Left ventricle myocardium inferior (tissue), 1 donor: ENCODE data around the gene CYP4F22. TPM values are rescaled to one million over a fixed set of nuclear protein-coding genes. Genes with fewer than 3 reads are reported as not detected.
A peak's percentile ranks its signal among the peaks of the same experiment; 100 is the strongest.

Experiments used
- DNase-seq: peaks from one replicate; pipeline ENCODE4 v3.0.0-alpha.2; 2020
- H3K27ac ChIP-seq: fragments of 200-600 bp; replicated peaks from 2 replicates; pipeline ENCODE4 v1.8.0; 2021
- H3K27me3 ChIP-seq: fragments of 200-600 bp; 2 replicates; pipeline ENCODE4 v1.8.0; 2021; ENCODE audit warnings: low read depth
- H3K36me3 ChIP-seq: fragments of 200-600 bp; 2 replicates; pipeline ENCODE4 v1.8.0; 2021
- H3K4me1 ChIP-seq: fragments of 200-600 bp; 2 replicates; pipeline ENCODE4 v1.8.0; 2021
- H3K4me3 ChIP-seq: fragments of 200-600 bp; 2 replicates; pipeline ENCODE4 v1.8.0; 2021; ENCODE audit warnings: mild to moderate bottlenecking, moderate library complexity
- H3K9me3 ChIP-seq: fragments of 200-600 bp; replicated peaks from 2 replicates; pipeline ENCODE4 v1.8.0; 2021
- intact Hi-C: fragments of 100-400 bp; cut with micrococcal nuclease; formaldehyde crosslinking; loops from one replicate; pipeline ENCODE4 v1.11.0; 2022
- total RNA-seq: library from RNA; stranded (reverse); fragmentation: NEBNext Ultra II Directional; extraction: Animal tissue kit (Norgen Biotek cat#: 25700); gene quantifications from one replicate; pipeline ENCODE4 v1.2.1, GENCODE V29; 2021
- TF ChIP-seq, protein P1 (sequence below): fragments of 200-600 bp; IDR thresholded peaks from 2 replicates; pipeline ENCODE4 v1.8.0; 2021; ENCODE audit warnings: antibody characterized with exemption, mild to moderate bottlenecking, borderline replicate concordance
- donor health status: DM: no; HTN: yes; CAD: no; lungs with severe emphysema.

Gene CYP4F22
- total RNA-seq, 1 donor from 2014 or later: not detected

DNA sequence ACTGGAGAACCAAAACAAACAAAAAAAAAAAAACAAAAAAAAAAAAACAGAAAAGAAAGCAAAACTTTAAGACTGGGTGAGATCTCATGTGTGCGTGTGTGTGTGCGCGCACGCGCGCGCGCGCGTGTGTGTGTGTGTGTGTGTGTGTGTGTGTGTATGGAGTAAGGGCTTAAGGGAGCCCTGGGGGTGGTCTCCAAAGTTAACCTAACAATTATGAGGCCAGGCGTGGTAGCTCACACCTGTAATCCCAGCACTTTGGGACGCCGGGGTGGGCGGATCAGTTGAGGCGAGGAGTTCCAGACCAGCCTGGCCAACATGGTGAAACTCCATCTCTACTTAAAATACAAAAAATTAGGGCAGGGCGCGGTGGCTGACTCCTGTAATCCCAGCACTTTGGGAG is 46.7 kb downstream of the CYP4F22 start:
- TF ChIP-seq, protein P1, sequence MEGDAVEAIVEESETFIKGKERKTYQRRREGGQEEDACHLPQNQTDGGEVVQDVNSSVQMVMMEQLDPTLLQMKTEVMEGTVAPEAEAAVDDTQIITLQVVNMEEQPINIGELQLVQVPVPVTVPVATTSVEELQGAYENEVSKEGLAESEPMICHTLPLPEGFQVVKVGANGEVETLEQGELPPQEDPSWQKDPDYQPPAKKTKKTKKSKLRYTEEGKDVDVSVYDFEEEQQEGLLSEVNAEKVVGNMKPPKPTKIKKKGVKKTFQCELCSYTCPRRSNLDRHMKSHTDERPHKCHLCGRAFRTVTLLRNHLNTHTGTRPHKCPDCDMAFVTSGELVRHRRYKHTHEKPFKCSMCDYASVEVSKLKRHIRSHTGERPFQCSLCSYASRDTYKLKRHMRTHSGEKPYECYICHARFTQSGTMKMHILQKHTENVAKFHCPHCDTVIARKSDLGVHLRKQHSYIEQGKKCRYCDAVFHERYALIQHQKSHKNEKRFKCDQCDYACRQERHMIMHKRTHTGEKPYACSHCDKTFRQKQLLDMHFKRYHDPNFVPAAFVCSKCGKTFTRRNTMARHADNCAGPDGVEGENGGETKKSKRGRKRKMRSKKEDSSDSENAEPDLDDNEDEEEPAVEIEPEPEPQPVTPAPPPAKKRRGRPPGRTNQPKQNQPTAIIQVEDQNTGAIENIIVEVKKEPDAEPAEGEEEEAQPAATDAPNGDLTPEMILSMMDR: no peak
- no peaks in the 10 kb centered on the region for H3K9me3 ChIP-seq
- DNase-seq: no peak
- peaks cover 24% of the 10 kb centered on the region for H3K4me1 ChIP-seq
- peaks cover 86% of the 10 kb centered on the region for H3K27me3 ChIP-seq
- intact Hi-C loops: loop anchor here (5.0 to 10.0 kb wide), 2 partner anchors 378 to 460 kb away; no protein-coding TSS in a partner anchor
- H3K4me3 ChIP-seq: no peak overlapping the region
- H3K36me3 ChIP-seq: no peaks in the 10 kb centered on the region
- no peak overlapping the region for H3K27ac ChIP-seq

DNA sequence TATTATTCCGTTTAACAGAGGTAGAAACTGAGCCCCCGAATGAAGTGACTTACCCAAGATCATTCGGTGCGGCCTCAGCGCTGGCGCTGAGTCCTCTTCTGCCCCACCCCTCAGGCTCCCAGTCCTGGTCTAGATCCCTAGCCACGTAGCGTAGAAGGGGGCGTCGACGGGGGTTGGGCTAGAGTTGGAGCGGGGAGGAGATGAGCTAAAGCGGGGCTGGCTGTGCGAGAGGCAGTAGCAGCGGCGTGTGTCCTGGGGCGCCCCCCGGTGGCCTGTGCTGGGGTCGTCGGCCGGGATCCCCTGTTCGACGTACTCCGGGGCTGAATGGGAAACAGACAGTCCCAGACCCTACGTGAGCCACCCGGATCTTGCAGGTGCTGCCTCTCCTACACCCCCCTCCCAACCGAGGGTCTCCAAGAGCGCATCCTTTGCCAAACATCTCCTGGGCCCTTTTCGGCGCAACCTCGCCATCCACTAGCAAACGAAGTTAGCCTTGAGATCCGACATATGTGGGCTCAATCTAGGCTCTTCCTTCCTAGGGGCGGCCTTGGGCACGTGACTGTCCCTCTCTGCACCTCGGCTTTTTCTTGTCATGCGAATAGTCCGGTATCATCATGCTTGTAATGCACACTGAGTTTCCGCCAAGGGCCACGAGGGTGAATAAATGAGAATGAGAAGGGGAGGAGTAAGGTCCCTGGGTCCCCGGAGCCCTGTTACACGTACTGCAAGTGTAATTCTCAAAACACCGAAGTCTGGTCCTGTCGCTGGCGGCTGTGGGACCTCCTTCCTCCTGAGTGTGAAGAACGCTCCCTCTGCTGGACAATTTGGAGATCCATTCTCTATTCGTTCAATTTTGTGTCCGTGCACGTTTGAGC is 47.7 kb downstream of the CYP4F22 start:
- peak; percentile 90 for DNase-seq
- Histone ChIP-seq H3K36me3 (no peaks in the 10 kb centered on the region), H3K9me3 (no peaks in the 10 kb centered on the region), H3K27ac (peak overlapping the region; percentile 37), H3K27me3 (peaks cover 86% of the 10 kb centered on the region), H3K4me3 (peak overlapping the region; percentile 52), H3K4me1 (peaks cover 20% of the 10 kb centered on the region)
- TF ChIP-seq, protein P1: peak; percentile 76
- intact Hi-C loops: loop anchor here (5.0 to 10.0 kb wide), 2 partner anchors 379 to 461 kb away; no protein-coding TSS in a partner anchor

DNA sequence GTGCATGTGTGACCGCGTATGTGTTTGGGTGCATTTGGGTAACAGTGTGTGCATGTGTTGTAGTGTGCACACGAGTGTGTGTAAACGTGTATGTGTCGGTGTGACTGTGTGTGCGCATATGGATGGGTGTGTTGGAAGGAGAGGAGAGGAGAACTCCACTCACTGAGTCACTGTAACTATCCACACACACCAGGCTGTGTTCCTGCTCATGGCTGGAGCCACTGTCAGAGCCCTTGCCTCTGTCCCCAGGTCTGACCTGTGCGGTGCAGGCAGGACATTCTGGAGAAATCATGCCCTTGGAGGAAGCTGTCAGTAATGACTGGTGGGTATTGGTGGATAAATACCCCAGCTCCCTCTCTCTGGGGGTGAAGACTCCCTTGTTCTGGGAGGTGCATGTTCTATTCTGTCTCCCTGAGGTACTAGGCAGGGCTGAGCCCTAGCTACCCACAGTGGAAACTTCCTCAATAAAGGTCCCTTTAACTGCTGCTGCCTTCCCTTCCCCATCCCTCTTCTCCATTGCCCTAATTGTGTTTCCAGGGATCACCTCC is 48.4 kb downstream of the CYP4F22 start:
- Histone ChIP-seq H3K9me3 (no peaks in the 10 kb centered on the region), H3K4me3 (no peak overlapping the region), H3K27me3 (peaks cover 86% of the 10 kb centered on the region), H3K36me3 (no peaks in the 10 kb centered on the region), H3K4me1 (peaks cover 15% of the 10 kb centered on the region), H3K27ac (no peak overlapping the region)
- DNase-seq: no peak
- intact Hi-C loops: loop anchor here (5.0 to 10.0 kb wide), 2 partner anchors 379 to 462 kb away; no protein-coding TSS in a partner anchor
- TF ChIP-seq, protein P1: no peak

GRCh38 chr19:15557223-15557622 is 48.9 kb downstream of the CYP4F22 start:
- Histone ChIP-seq H3K9me3 (no peaks in the 10 kb centered on the region), H3K27me3 (peaks cover 83% of the 10 kb centered on the region), H3K4me1 (peaks cover 15% of the 10 kb centered on the region), H3K27ac (no peak overlapping the region), H3K36me3 (no peaks in the 10 kb centered on the region), H3K4me3 (no peak overlapping the region)
- TF ChIP-seq, protein P1: no peak
- intact Hi-C loops: loop anchor here (5.0 to 10.0 kb wide), 2 partner anchors 380 to 462 kb away; no protein-coding TSS in a partner anchor
- no peak for DNase-seq

GRCh38 chr19:15562145-15562544 is 53.8 kb downstream of the CYP4F22 start:
- H3K4me1 ChIP-seq: peaks cover 8% of the 10 kb centered on the region
- intact Hi-C loops: no loop called here
- no peak overlapping the region for H3K4me3 ChIP-seq
- H3K27ac ChIP-seq: no peak overlapping the region
- peaks cover 65% of the 10 kb centered on the region for H3K27me3 ChIP-seq
- H3K36me3 ChIP-seq: no peaks in the 10 kb centered on the region
- TF ChIP-seq, protein P1: no peak
- H3K9me3 ChIP-seq: no peaks in the 10 kb centered on the region
- DNase-seq: no peak
